Spinal cord (tissue), 10 donors: Measurements from ENCODE around the gene AKT1S1. TPM values are rescaled to one million over a fixed set of nuclear protein-coding genes. Genes with fewer than 3 reads are reported as not detected.

Experiments
- DNase-seq, 6 donors: peaks; one replicate each; pipeline versions ENCODE4 v3.0.0 to v3.0.0-alpha.2; 2013 to 2015; ENCODE audit warnings: low spot score in 6 of 6, low read depth in 4 of 6
- H3K27ac ChIP-seq: one replicate; pipeline ENCODE4 v1.5.1; 2013; ENCODE audit warnings: low read depth, low read length, control low read depth
- H3K27me3 ChIP-seq: one replicate; pipeline ENCODE4 v1.6.1; 2013; ENCODE audit warnings: low read length; ENCODE audit not compliant: control insufficient read depth, insufficient read depth
- H3K36me3 ChIP-seq: one replicate; pipeline ENCODE4 v1.6.1; 2013; ENCODE audit warnings: low read length; ENCODE audit not compliant: control insufficient read depth, insufficient read depth
- H3K4me1 ChIP-seq: one replicate; pipeline ENCODE4 v1.6.1; 2013; ENCODE audit warnings: low read length; ENCODE audit not compliant: control insufficient read depth, insufficient read depth
- H3K4me3 ChIP-seq: one replicate; pipeline ENCODE4 v1.5.1; 2013; ENCODE audit warnings: low read depth, low read length, control low read depth
- H3K9me3 ChIP-seq: one replicate; pipeline ENCODE4 v1.6.1; 2013; ENCODE audit warnings: low read length; ENCODE audit not compliant: control insufficient read depth, insufficient read depth
- WGBS: methylation state at CpG from one replicate; pipeline ENCODE4 v1.1.5; 2013; ENCODE audit warnings: missing lambda C conversion rate; ENCODE audit not compliant: insufficient coverage; 5-methylcytosine and 5-hydroxymethylcytosine counted together
- polyA plus RNA-seq, 2 donors: library from polyadenylated mRNA; unstranded; fragments of 120-200 nt; gene quantifications; one replicate each; pipeline ENCODE4 v1.2.1, GENCODE V29; 2013; ENCODE audit not compliant: insufficient read length in 2 of 2
- total RNA-seq, 2 donors: library from RNA; depleted of rRNA in 1 of 2; stranded (reverse); fragments of 120-200 nt in 1 of 2; fragments of >200 nt in 1 of 2; gene quantifications; one replicate each; pipeline versions ENCODE4 v1.2.3 to v1.2.4, GENCODE V29; 2013 to 2014
- donor health status: healthy.

Gene AKT1S1
- total and polyA plus RNA-seq, 4 donors, result 3.8 to 43.8 (median 26.0) TPM

DNA sequence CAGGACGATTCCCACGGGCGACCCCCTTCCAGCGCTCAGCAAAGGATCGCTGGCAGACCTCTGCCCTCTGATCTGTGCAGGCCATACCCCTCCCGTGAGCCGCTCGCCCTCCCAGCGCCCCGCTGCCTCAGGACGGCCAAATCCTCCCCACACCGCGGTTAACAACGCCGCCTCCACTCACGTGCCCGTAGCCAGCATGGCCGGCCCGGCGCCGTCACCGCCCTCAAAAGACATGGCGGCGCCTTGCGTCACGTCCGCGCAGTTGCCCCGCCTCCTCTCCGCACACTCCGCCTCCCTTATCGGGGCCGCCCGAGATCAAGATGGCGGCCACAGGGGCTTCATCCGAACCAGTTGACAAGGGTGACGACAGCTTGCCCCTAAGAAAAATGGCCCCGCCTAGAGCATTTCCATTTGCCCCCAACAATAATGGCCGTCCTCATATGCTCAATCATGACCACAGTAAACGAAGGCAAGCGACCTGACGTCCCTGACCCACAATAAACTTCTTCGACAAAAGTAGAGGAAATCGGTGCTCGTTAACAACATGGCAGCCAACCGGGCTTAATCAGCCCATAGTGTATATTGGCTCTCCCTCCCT lies 634 bp downstream of the AKT1S1 start:
- Histone ChIP-seq H3K27me3 (no peaks in the 10 kb centered on the region), H3K27ac (peak overlapping the region; percentile 100), H3K4me3 (peak overlapping the region; percentile 96), H3K9me3 (no peaks in the 10 kb centered on the region), H3K4me1 (peaks cover 23% of the 10 kb centered on the region), H3K36me3 (peaks cover 66% of the 10 kb centered on the region)
- under 1% methylated on average over 46 of the region's 46 CpGs for whole genome bisulfite sequencing
- peak; percentile 96 to 100 (median 99) for DNase-seq

DNA sequence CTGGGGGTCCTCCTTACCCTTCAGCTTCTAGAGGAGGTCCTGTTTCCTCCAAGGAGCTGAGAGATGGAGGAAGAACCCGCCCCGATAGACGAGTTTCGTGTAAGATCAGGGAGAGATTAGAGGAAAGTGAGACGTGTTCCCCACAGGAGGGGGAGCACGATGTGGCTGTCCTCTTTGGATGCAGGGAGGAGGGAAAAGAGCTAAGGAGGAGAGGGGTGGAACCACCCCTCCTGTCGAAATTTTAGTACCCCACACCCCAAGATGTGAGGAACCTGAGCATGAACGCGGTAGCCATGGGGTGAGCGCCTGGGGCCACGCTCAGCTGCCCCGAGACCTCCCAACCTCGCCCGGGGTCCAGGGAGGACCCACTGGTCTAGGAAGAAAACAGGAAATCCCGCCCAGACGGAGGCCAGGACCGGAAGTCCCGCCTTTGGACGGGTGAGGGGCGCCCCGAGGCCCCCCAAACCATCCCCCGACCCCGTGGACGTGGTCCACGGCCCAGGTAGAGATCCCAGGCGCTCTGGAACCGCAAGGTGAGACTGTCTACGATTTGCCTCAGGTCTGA lies 1.2 kb downstream of the AKT1S1 start:
- under 1% methylated on average over 24 of the region's 28 CpGs for WGBS
- H3K4me1 ChIP-seq, result peaks cover 25% of the 10 kb centered on the region
- DNase-seq, result peak in 5 of 6 donors; percentile 52 to 93 (median 58)
- H3K4me3 ChIP-seq, result peak overlapping the region; percentile 96
- H3K36me3 ChIP-seq, result peaks cover 66% of the 10 kb centered on the region
- peak overlapping the region; percentile 100 for H3K27ac ChIP-seq
- H3K27me3 ChIP-seq, result no peaks in the 10 kb centered on the region
- no peaks in the 10 kb centered on the region for H3K9me3 ChIP-seq

- H3K4me3 ChIP-seq, result no peak overlapping the region
- no peaks in the 10 kb centered on the region for H3K27me3 ChIP-seq
- peaks cover 33% of the 10 kb centered on the region for H3K4me1 ChIP-seq
- peak overlapping the region; percentile 100 for H3K27ac ChIP-seq
- H3K36me3 ChIP-seq, result peaks cover 66% of the 10 kb centered on the region
- no peak for DNase-seq
- H3K9me3 ChIP-seq, result no peaks in the 10 kb centered on the region
- WGBS, result 75% methylated on average over 1 of the region's 4 CpGs
Measured at GRCh38 chr19:49875177-49875576, 2.0 kb downstream of the AKT1S1 start.

GRCh38 chr19:49874503-49875157 lies 2.5 kb downstream of the AKT1S1 start:
- H3K4me1 ChIP-seq, result peaks cover 38% of the 10 kb centered on the region
- no peaks in the 10 kb centered on the region for H3K27me3 ChIP-seq
- 98% methylated on average over 11 of the region's 11 CpGs for WGBS
- H3K9me3 ChIP-seq, result no peaks in the 10 kb centered on the region
- no peak overlapping the region for H3K27ac ChIP-seq
- no peak for DNase-seq
- peaks cover 61% of the 10 kb centered on the region for H3K36me3 ChIP-seq
- no peak overlapping the region for H3K4me3 ChIP-seq

DNA sequence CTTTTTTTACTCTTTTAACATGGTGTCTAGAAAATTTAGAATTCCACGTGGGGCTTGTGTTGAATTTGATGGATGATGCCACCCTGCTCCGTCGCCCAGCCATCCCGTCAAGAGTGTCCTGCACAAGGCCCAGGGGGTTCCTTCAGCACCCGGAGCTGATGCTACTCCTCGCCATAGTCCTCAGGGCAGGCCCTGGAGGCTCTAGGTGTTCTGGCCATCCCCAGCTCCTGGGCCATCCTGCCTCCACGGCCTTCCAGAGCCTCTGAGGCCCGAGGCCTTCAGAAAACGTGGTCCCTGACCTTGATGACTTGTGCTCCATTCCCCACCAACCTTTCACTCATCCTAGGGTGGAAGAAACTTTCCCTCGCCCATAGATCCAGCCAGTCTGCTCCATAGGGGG lies 3.3 kb downstream of the AKT1S1 start:
- no peak for DNase-seq
- H3K27me3 ChIP-seq, result no peaks in the 10 kb centered on the region
- H3K27ac ChIP-seq, result no peak overlapping the region
- peaks cover 53% of the 10 kb centered on the region for H3K36me3 ChIP-seq
- WGBS, result 95% methylated on average over 8 of the region's 10 CpGs
- H3K9me3 ChIP-seq, result no peaks in the 10 kb centered on the region
- H3K4me3 ChIP-seq, result no peak overlapping the region
- H3K4me1 ChIP-seq, result peaks cover 43% of the 10 kb centered on the region

- DNase-seq, result no peak
- H3K4me1 ChIP-seq, result peaks cover 43% of the 10 kb centered on the region
Measured at GRCh38 chr19:49873129-49873521, 4.0 kb downstream of the AKT1S1 start.

GRCh38 chr19:49872245-49873128 lies 4.7 kb downstream of the AKT1S1 start:
- H3K4me1 ChIP-seq, result peaks cover 47% of the 10 kb centered on the region
- DNase-seq, result no peak
- no peak overlapping the region for H3K27ac ChIP-seq
- peaks cover 50% of the 10 kb centered on the region for H3K36me3 ChIP-seq
- no peaks in the 10 kb centered on the region for H3K27me3 ChIP-seq
- H3K4me3 ChIP-seq, result no peak overlapping the region
- WGBS, result 91% methylated on average over 20 of the region's 27 CpGs
- H3K9me3 ChIP-seq, result no peaks in the 10 kb centered on the region

More at GRCh38 chr19:49873129-49873521, 4.0 kb downstream of the AKT1S1 start:
- H3K36me3 ChIP-seq, result peaks cover 50% of the 10 kb centered on the region
- no peak overlapping the region for H3K27ac ChIP-seq
- no peaks in the 10 kb centered on the region for H3K9me3 ChIP-seq
- no peak overlapping the region for H3K4me3 ChIP-seq
- 91% methylated on average over 25 of the region's 29 CpGs for WGBS
- H3K27me3 ChIP-seq, result no peaks in the 10 kb centered on the region

- no peak overlapping the region for H3K27ac ChIP-seq
- WGBS, result 81% methylated on average over 11 of the region's 17 CpGs
Measured at GRCh38 chr19:49871349-49871985, 5.7 kb downstream of the AKT1S1 start.

GRCh38 chr19:49870309-49870901 lies 6.8 kb downstream of the AKT1S1 start:
- Histone ChIP-seq H3K9me3 (no peaks in the 10 kb centered on the region), H3K4me1 (peaks cover 58% of the 10 kb centered on the region), H3K27ac (peak overlapping the region; percentile 100), H3K36me3 (peaks cover 54% of the 10 kb centered on the region), H3K4me3 (peak overlapping the region; percentile 63), H3K27me3 (no peaks in the 10 kb centered on the region)
- DNase-seq, result no peak
- 80% methylated on average over 15 of the region's 15 CpGs for WGBS

More at GRCh38 chr19:49871349-49871985, 5.7 kb downstream of the AKT1S1 start:
- Histone ChIP-seq H3K4me3 (no peak overlapping the region), H3K9me3 (no peaks in the 10 kb centered on the region), H3K4me1 (peaks cover 54% of the 10 kb centered on the region), H3K27me3 (no peaks in the 10 kb centered on the region), H3K36me3 (peaks cover 50% of the 10 kb centered on the region)
- no peak for DNase-seq
